AG04450 (cell line): ENCODE results near the gene UCP2. TPM values are rescaled to one million over a fixed set of nuclear protein-coding genes. Genes with fewer than 3 reads are reported as not detected.
A peak's percentile ranks its signal among the peaks of the same experiment; 100 is the strongest.

Experiments
- CTCF ChIA-PET: fragments of 300-600, 350-600 bp; formaldehyde crosslinking; extraction: SDS; loops from one replicate; lab custom pipeline; 2022; ENCODE audit warnings: antibody characterized with exemption, inconsistent platforms; lab: Charles Lee
- POLR2A ChIA-PET: fragments of 350-600 bp; formaldehyde crosslinking; extraction: SDS; loops from one replicate; lab custom pipeline; 2021; ENCODE audit warnings: antibody characterized with exemption, inconsistent platforms; lab: Yijun Ruan, JAX
- DNase-seq: peaks from one replicate; pipeline ENCODE4 v3.0.0-alpha.2; 2011; ENCODE audit warnings: low read depth, low spot score
- H3K27ac ChIP-seq: one replicate; pipeline ENCODE4 v1.5.1; 2012; ENCODE audit warnings: low read depth, low read length, control low read depth
- H3K27me3 ChIP-seq: one replicate; pipeline ENCODE4 v1.6.0; 2012; ENCODE audit warnings: low read length; ENCODE audit not compliant: control insufficient read depth, insufficient read depth
- H3K4me3 ChIP-seq: 2 replicates; pipeline ENCODE4 v1.5.1; 2011; ENCODE audit warnings: mild to moderate bottlenecking, low read depth, low read length, control low read depth
- H3K9me3 ChIP-seq: 2 replicates; pipeline ENCODE4 v1.5.1; 2012; ENCODE audit warnings: low read length; ENCODE audit not compliant: control insufficient read depth, insufficient read depth
- CTCF ChIP-seq: IDR thresholded peaks from 2 replicates; pipeline ENCODE4 v1.5.1; 2011; ENCODE audit warnings: low read depth, low read length, control low read depth, inconsistent platforms
- polyA plus RNA-seq: library from polyadenylated mRNA; depleted of rRNA; stranded (reverse); fragments of >200 nt; gene quantifications from 2 replicates; pipeline ENCODE4 v1.2.3, GENCODE V29; 2011

Gene UCP2
- polyA plus RNA-seq, 1 experiment, result 4.7 TPM

GRCh38 chr11:73969991-73970800, 12.4 kb downstream of the UCP2 start:
- TF ChIP-seq CTCF, result no peak
- H3K27ac ChIP-seq, result no peak overlapping the region
- peaks cover 8% of the 10 kb centered on the region for H3K27me3 ChIP-seq
- ChIA-PET CTCF (no interaction called here), POLR2A (no interaction called here)
- H3K9me3 ChIP-seq, result no peaks in the 10 kb centered on the region; the same call in 1 of the 2 replicates
- no peak for DNase-seq
- H3K4me3 ChIP-seq, result no peak overlapping the region

GRCh38 chr11:73969091-73969490, 13.6 kb downstream of the UCP2 start:
- peaks cover 8% of the 10 kb centered on the region for H3K27me3 ChIP-seq
- no peak for DNase-seq
- CTCF ChIA-PET, result no interaction called here
- no peaks in the 10 kb centered on the region; the same call in 1 of the 2 replicates for H3K9me3 ChIP-seq
- TF ChIP-seq CTCF, result no peak
- H3K4me3 ChIP-seq, result no peak overlapping the region
- no peak overlapping the region for H3K27ac ChIP-seq
- POLR2A ChIA-PET, result no interaction called here

GRCh38 chr11:73968356-73968966, 14.2 kb downstream of the UCP2 start:
- Histone ChIP-seq H3K9me3 (no peaks in the 10 kb centered on the region; the same call in 1 of the 2 replicates), H3K27me3 (peaks cover 8% of the 10 kb centered on the region), H3K4me3 (no peak overlapping the region), H3K27ac (peak overlapping the region; percentile 11)
- CTCF ChIA-PET, result no interaction called here
- POLR2A ChIA-PET, result no interaction called here
- TF ChIP-seq CTCF, result no peak
- no peak for DNase-seq

- Histone ChIP-seq H3K4me3 (no peak overlapping the region), H3K27ac (no peak overlapping the region), H3K27me3 (peaks cover 8% of the 10 kb centered on the region), H3K9me3 (no peaks in the 10 kb centered on the region; the same call in 1 of the 2 replicates)
- TF ChIP-seq CTCF, result no peak
- POLR2A ChIA-PET, result no interaction called here
- CTCF ChIA-PET, result no interaction called here
- no peak for DNase-seq
These were observed 16.9 kb downstream of the UCP2 start for GRCh38 chr11:73965764-73966121.
